Measurements from ENCODE around the gene LGALS16. TPM values are rescaled to one million over a fixed set of nuclear protein-coding genes. Genes with fewer than 3 reads are reported as not detected.
"Not testable (repeated sequence)": the region's sequence is repeated elsewhere in the genome, so short reads cannot be mapped to it uniquely, and the experiment has no call there.

Gene LGALS16
- total RNA-seq (not detected), total RNA-seq (0 reads per million in 29 experiments)
- total RNA-seq (2013) = not detected

- Mint-ChIP-seq H3K36me3 (no peaks in the 10 kb centered on the region), H3K27ac (no peak within 1 kb of the TSS), H3K4me3 (no peak within 1 kb of the TSS), H3K27me3 (peaks cover 19 to 39% of the 10 kb centered on the region in 2 donors), H3K9me3 (peaks cover 0 to under 1% (median 0%) of the 10 kb centered on the region in 3 donors), H3K4me1 (no peaks in the 10 kb centered on the region)
- Histone ChIP-seq H3K4me3 (ENCODE audit: control insufficient read depth in 1 of 2, extremely low read depth in 1 of 2, low read length in 1 of 2) (no peak within 1 kb of the TSS), H3K4me1 (ENCODE audit: control insufficient read depth in 1 of 2, extremely low read depth in 1 of 2, insufficient read depth in 2 of 2, low read length in 2 of 2) (no peaks in the 10 kb centered on the region), H3K27me3 (replicated peaks in 1 of 2; ENCODE audit: control insufficient read depth in 2 of 2, extremely low read depth in 1 of 2, insufficient read depth in 2 of 2, low read length in 1 of 2) (peaks cover 0 to 5% of the 10 kb centered on the region in 2 experiments), H3K27ac (ENCODE audit: low read length) (no peak within 1 kb of the TSS), H3K9me3 (no peaks in the 10 kb centered on the region), H3K36me3 (ENCODE audit: control insufficient read depth in 2 of 2, extremely low read depth in 1 of 2, insufficient read depth in 1 of 2, low read length in 1 of 2) (no peaks in the 10 kb centered on the region)
- 57% methylated on average over 1 of the region's 3 CpGs for WGBS (ENCODE audit: insufficient coverage)
- ChIA-PET CTCF (no interaction called here), POLR2A (no interaction called here)
- no peak for ATAC-seq (replicated peaks in 1 of 4)
- no peak for DNase-seq
Observed at GRCh38 chr19:39655613-39656012, at the start of gene LGALS16. LGALS16 (plus strand) TSS chr19:39655913; CDS start chr19:39655962, 49 bp downstream.

GRCh38 chr19:39607021-39607420 lies 48.7 kb upstream of the LGALS16 start:
- Histone ChIP-seq H3K4me1 (ENCODE audit: control insufficient read depth in 1 of 2, extremely low read depth in 1 of 2, insufficient read depth in 2 of 2, low read length in 2 of 2) (no peaks in the 10 kb centered on the region), H3K36me3 (ENCODE audit: control insufficient read depth in 2 of 2, extremely low read depth in 1 of 2, insufficient read depth in 1 of 2, low read length in 1 of 2) (no peaks in the 10 kb centered on the region), H3K9me3 (no peaks in the 10 kb centered on the region), H3K4me3 (ENCODE audit: control insufficient read depth in 1 of 2, extremely low read depth in 1 of 2, low read length in 1 of 2) (no peak overlapping the region), H3K27me3 (replicated peaks in 1 of 2; ENCODE audit: control insufficient read depth in 2 of 2, extremely low read depth in 1 of 2, insufficient read depth in 2 of 2, low read length in 1 of 2) (peaks cover 0 to 11% of the 10 kb centered on the region in 2 experiments), H3K27ac (ENCODE audit: low read length) (no peak overlapping the region)
- DNase-seq = no peak
- Mint-ChIP-seq H3K27ac (no peak overlapping the region), H3K4me3 (no peak overlapping the region), H3K36me3 (no peaks in the 10 kb centered on the region), H3K9me3 (no peaks in the 10 kb centered on the region), H3K27me3 (peaks cover 19 to 24% of the 10 kb centered on the region in 2 donors), H3K4me1 (no peaks in the 10 kb centered on the region)
- ChIA-PET POLR2A (no interaction called here), CTCF (no interaction called here)
- no peak for ATAC-seq (replicated peaks in 1 of 4)
- WGBS (ENCODE audit: insufficient coverage) = 89% methylated on average over 3 of the region's 9 CpGs

GRCh38 chr19:39607561-39607960 lies 48.2 kb upstream of the LGALS16 start:
- no peaks in the 10 kb centered on the region for H3K36me3 Mint-ChIP-seq

GRCh38 chr19:39613597-39613996 lies 42.1 kb upstream of the LGALS16 start:
- Histone ChIP-seq H3K9me3 (no peaks in the 10 kb centered on the region), H3K27me3 (replicated peaks in 1 of 2; ENCODE audit: control insufficient read depth in 2 of 2, extremely low read depth in 1 of 2, insufficient read depth in 2 of 2, low read length in 1 of 2) (peaks cover 0 to 12% of the 10 kb centered on the region in 2 experiments), H3K4me1 (ENCODE audit: control insufficient read depth in 1 of 2, extremely low read depth in 1 of 2, insufficient read depth in 2 of 2, low read length in 2 of 2) (no peaks in the 10 kb centered on the region), H3K4me3 (ENCODE audit: control insufficient read depth in 1 of 2, extremely low read depth in 1 of 2, low read length in 1 of 2) (no peak overlapping the region), H3K36me3 (ENCODE audit: control insufficient read depth in 2 of 2, extremely low read depth in 1 of 2, insufficient read depth in 1 of 2, low read length in 1 of 2) (no peaks in the 10 kb centered on the region), H3K27ac (ENCODE audit: low read length) (no peak overlapping the region)
- ChIA-PET CTCF (no interaction called here), POLR2A (no interaction called here)
- 0% methylated on average over 1 of the region's 2 CpGs for WGBS (ENCODE audit: insufficient coverage)
- H3K27ac Mint-ChIP-seq = no peak overlapping the region
- ATAC-seq (replicated peaks in 1 of 4) (no peak), DNase-seq (no peak)
- H3K27me3 Mint-ChIP-seq = peaks cover 10 to 26% of the 10 kb centered on the region in 2 donors
- no peaks in the 10 kb centered on the region for H3K4me1 Mint-ChIP-seq
- H3K9me3 Mint-ChIP-seq = peaks cover 0 to 10% (median 4%) of the 10 kb centered on the region in 3 donors
- H3K4me3 Mint-ChIP-seq = no peak overlapping the region
- no peaks in the 10 kb centered on the region for H3K36me3 Mint-ChIP-seq

More at GRCh38 chr19:39607561-39607960, 48.2 kb upstream of the LGALS16 start:
- H3K27me3 Mint-ChIP-seq = peaks cover 16 to 23% of the 10 kb centered on the region in 2 donors
- Histone ChIP-seq H3K4me3 (ENCODE audit: control insufficient read depth in 1 of 2, extremely low read depth in 1 of 2, low read length in 1 of 2) (no peak overlapping the region), H3K27ac (ENCODE audit: low read length) (no peak overlapping the region), H3K27me3 (replicated peaks in 1 of 2; ENCODE audit: control insufficient read depth in 2 of 2, extremely low read depth in 1 of 2, insufficient read depth in 2 of 2, low read length in 1 of 2) (peaks cover 0 to 11% of the 10 kb centered on the region in 2 experiments), H3K9me3 (no peaks in the 10 kb centered on the region), H3K4me1 (ENCODE audit: control insufficient read depth in 1 of 2, extremely low read depth in 1 of 2, insufficient read depth in 2 of 2, low read length in 2 of 2) (no peaks in the 10 kb centered on the region), H3K36me3 (ENCODE audit: control insufficient read depth in 2 of 2, extremely low read depth in 1 of 2, insufficient read depth in 1 of 2, low read length in 1 of 2) (no peaks in the 10 kb centered on the region)
- CTCF ChIA-PET = no interaction called here
- no peak overlapping the region for H3K27ac Mint-ChIP-seq
- H3K4me3 Mint-ChIP-seq = no peak overlapping the region
- POLR2A ChIA-PET = no interaction called here
- WGBS (ENCODE audit: insufficient coverage) = 0% methylated on average over 1 of the region's 6 CpGs
- peaks cover 0 to 2% (median 0%) of the 10 kb centered on the region in 3 donors for H3K9me3 Mint-ChIP-seq
- ATAC-seq (replicated peaks in 1 of 4) = no peak
- no peak for DNase-seq
- H3K4me1 Mint-ChIP-seq = no peaks in the 10 kb centered on the region

GRCh38 chr19:39617745-39618144 lies 38.0 kb upstream of the LGALS16 start:
- Histone ChIP-seq H3K27me3 (replicated peaks in 1 of 2; ENCODE audit: control insufficient read depth in 2 of 2, extremely low read depth in 1 of 2, insufficient read depth in 2 of 2, low read length in 1 of 2) (peaks cover 0 to 12% of the 10 kb centered on the region in 2 experiments), H3K4me3 (ENCODE audit: control insufficient read depth in 1 of 2, extremely low read depth in 1 of 2, low read length in 1 of 2) (no peak overlapping the region), H3K27ac (ENCODE audit: low read length) (no peak overlapping the region), H3K4me1 (ENCODE audit: control insufficient read depth in 1 of 2, extremely low read depth in 1 of 2, insufficient read depth in 2 of 2, low read length in 2 of 2) (no peaks in the 10 kb centered on the region), H3K36me3 (ENCODE audit: control insufficient read depth in 2 of 2, extremely low read depth in 1 of 2, insufficient read depth in 1 of 2, low read length in 1 of 2) (no peaks in the 10 kb centered on the region), H3K9me3 (no peaks in the 10 kb centered on the region)
- no CpG with 5 or more reads among the region's 1 CpG for WGBS (ENCODE audit: insufficient coverage)
- ATAC-seq (replicated peaks in 1 of 4) = no peak
- H3K4me3 Mint-ChIP-seq = no peak overlapping the region
- no peak overlapping the region for H3K27ac Mint-ChIP-seq
- POLR2A ChIA-PET = no interaction called here
- CTCF ChIA-PET = no interaction called here
- peaks cover 44 to 60% of the 10 kb centered on the region in 2 donors for H3K27me3 Mint-ChIP-seq
- no peaks in the 10 kb centered on the region for H3K36me3 Mint-ChIP-seq
- DNase-seq = no peak
- peaks cover 0 to 6% (median 4%) of the 10 kb centered on the region in 3 donors for H3K9me3 Mint-ChIP-seq
- H3K4me1 Mint-ChIP-seq = no peaks in the 10 kb centered on the region

GRCh38 chr19:39623946-39624345 lies 31.8 kb upstream of the LGALS16 start:
- no peak for ATAC-seq (replicated peaks in 1 of 4)
- Mint-ChIP-seq H3K9me3 (no peaks in the 10 kb centered on the region), H3K4me1 (no peaks in the 10 kb centered on the region), H3K4me3 (no peak overlapping the region), H3K36me3 (no peaks in the 10 kb centered on the region), H3K27me3 (peaks cover 58 to 65% of the 10 kb centered on the region in 2 donors), H3K27ac (no peak overlapping the region)
- ChIA-PET CTCF (no interaction called here), POLR2A (no interaction called here)
- 70% methylated on average over 2 of the region's 5 CpGs for WGBS (ENCODE audit: insufficient coverage)
- Histone ChIP-seq H3K4me3 (ENCODE audit: control insufficient read depth in 1 of 2, extremely low read depth in 1 of 2, low read length in 1 of 2) (no peak overlapping the region), H3K27ac (ENCODE audit: low read length) (no peak overlapping the region), H3K27me3 (replicated peaks in 1 of 2; ENCODE audit: control insufficient read depth in 2 of 2, extremely low read depth in 1 of 2, insufficient read depth in 2 of 2, low read length in 1 of 2) (peaks cover 0 to 15% of the 10 kb centered on the region in 2 experiments), H3K9me3 (no peaks in the 10 kb centered on the region), H3K4me1 (ENCODE audit: control insufficient read depth in 1 of 2, extremely low read depth in 1 of 2, insufficient read depth in 2 of 2, low read length in 2 of 2) (no peaks in the 10 kb centered on the region), H3K36me3 (ENCODE audit: control insufficient read depth in 2 of 2, extremely low read depth in 1 of 2, insufficient read depth in 1 of 2, low read length in 1 of 2) (no peaks in the 10 kb centered on the region)
- no peak for DNase-seq

- H3K9me3 ChIP-seq; H3K27ac ChIP-seq (ENCODE audit: low read length); ATAC-seq (replicated peaks in 1 of 4); H3K36me3 Mint-ChIP-seq; H3K9me3 Mint-ChIP-seq; H3K4me1 Mint-ChIP-seq; H3K4me3 Mint-ChIP-seq; H3K4me1 ChIP-seq (ENCODE audit: control insufficient read depth in 1 of 2, extremely low read depth in 1 of 2, insufficient read depth in 2 of 2, low read length in 2 of 2); H3K27ac Mint-ChIP-seq; H3K4me3 ChIP-seq (ENCODE audit: control insufficient read depth in 1 of 2, extremely low read depth in 1 of 2, low read length in 1 of 2); POLR2A ChIA-PET; H3K36me3 ChIP-seq (ENCODE audit: control insufficient read depth in 2 of 2, extremely low read depth in 1 of 2, insufficient read depth in 1 of 2, low read length in 1 of 2): not testable (repeated sequence)
- WGBS (ENCODE audit: insufficient coverage) = no CpG with 5 or more reads among the region's 2 CpGs
- DNase-seq = peak in 1 of 35 experiments; percentile 8
- CTCF ChIA-PET = interaction anchor here (0.6 to 1.2 kb wide), 2 partner anchors 76 kb away, joined by 3 read pairs; no protein-coding TSS in a partner anchor
- peaks cover 31 to 39% of the 10 kb centered on the region in 2 donors for H3K27me3 Mint-ChIP-seq
- H3K27me3 ChIP-seq (replicated peaks in 1 of 2; ENCODE audit: control insufficient read depth in 2 of 2, extremely low read depth in 1 of 2, insufficient read depth in 2 of 2, low read length in 1 of 2) = peaks cover 0 to 18% of the 10 kb centered on the region in 2 experiments
Observed at GRCh38 chr19:39627631-39628030, 28.1 kb upstream of the LGALS16 start.

Measured in T-cell (primary cell).